Progenitor cell of endocrine pancreas (in vitro differentiated cells): ENCODE measurements around the gene DOCK4. TPM values are rescaled to one million over a fixed set of nuclear protein-coding genes. Genes with fewer than 3 reads are reported as not detected.

Experiments
- DNase-seq: peaks from one replicate; pipeline ENCODE4 v3.0.0; 2021; ENCODE audit warnings: low spot score; ENCODE audit not compliant: unreplicated experiment
- H3K27ac Mint-ChIP-seq: 2 replicates; pipeline ENCODE4 v1.8.0; 2021; ENCODE audit warnings: mild to moderate bottlenecking, moderate library complexity, mixed read lengths
- H3K27me3 Mint-ChIP-seq: 2 replicates; pipeline ENCODE4 v1.8.0; 2021; ENCODE audit warnings: mixed read lengths
- H3K36me3 Mint-ChIP-seq: 2 replicates; pipeline ENCODE4 v1.8.0; 2022; ENCODE audit warnings: mixed read lengths; ENCODE audit not compliant: insufficient read depth
- H3K4me1 Mint-ChIP-seq: 2 replicates; pipeline ENCODE4 v1.8.0; 2021; ENCODE audit warnings: low read depth, mixed read lengths
- H3K4me3 Mint-ChIP-seq: 2 replicates; pipeline ENCODE4 v1.8.0; 2021; ENCODE audit warnings: low read depth, mild to moderate bottlenecking, moderate library complexity, mixed read lengths
- H3K9me3 Mint-ChIP-seq: 2 replicates; pipeline ENCODE4 v1.8.0; 2021; ENCODE audit warnings: low read depth, mixed read lengths
- CTCF ChIP-seq: fragments of 200-600 bp; sonication (generic); IDR thresholded peaks from one replicate; pipeline ENCODE4 v1.5.0; 2021; ENCODE audit warnings: antibody characterized with exemption, mild to moderate bottlenecking; ENCODE audit not compliant: unreplicated experiment
- total RNA-seq: library from RNA; stranded (reverse); gene quantifications from 2 replicates; pipeline ENCODE4 v1.2.1, GENCODE V29; 2021

Gene DOCK4
- total RNA-seq, 1 donor from 2014 or later, result 28.8 TPM

GRCh38 chr7:111755383-111755782 lies 450.8 kb downstream of the DOCK4 start:
- no peak overlapping the region for H3K4me3 Mint-ChIP-seq
- H3K4me1 Mint-ChIP-seq, result peaks cover 2% of the 10 kb centered on the region
- no peak overlapping the region for H3K27ac Mint-ChIP-seq
- no peak for DNase-seq
- peaks cover 14% of the 10 kb centered on the region for H3K36me3 Mint-ChIP-seq
- H3K9me3 Mint-ChIP-seq, result no peaks in the 10 kb centered on the region
- TF ChIP-seq CTCF, result no peak
- H3K27me3 Mint-ChIP-seq, result peaks cover 4% of the 10 kb centered on the region

- peaks cover 4% of the 10 kb centered on the region for H3K27me3 Mint-ChIP-seq
- H3K36me3 Mint-ChIP-seq, result peaks cover 16% of the 10 kb centered on the region
- peaks cover 2% of the 10 kb centered on the region for H3K4me1 Mint-ChIP-seq
- H3K27ac Mint-ChIP-seq, result no peak overlapping the region
- peaks cover 1% of the 10 kb centered on the region for H3K9me3 Mint-ChIP-seq
- no peak overlapping the region for H3K4me3 Mint-ChIP-seq
- no peak for DNase-seq
- no peak for TF ChIP-seq CTCF
These were observed 452.2 kb downstream of the DOCK4 start for GRCh38 chr7:111753968-111754367.

GRCh38 chr7:111752022-111752582 lies 454.1 kb downstream of the DOCK4 start:
- Mint-ChIP-seq H3K27ac (no peak overlapping the region), H3K27me3 (peaks cover 4% of the 10 kb centered on the region), H3K4me3 (no peak overlapping the region), H3K36me3 (peaks cover 15% of the 10 kb centered on the region), H3K9me3 (peaks cover 7% of the 10 kb centered on the region), H3K4me1 (peaks cover 4% of the 10 kb centered on the region)
- peak; percentile 31 for DNase-seq
- peak; percentile 85 for TF ChIP-seq CTCF

- Mint-ChIP-seq H3K36me3 (peaks cover 11% of the 10 kb centered on the region), H3K27ac (no peak overlapping the region), H3K9me3 (peaks cover 7% of the 10 kb centered on the region), H3K4me3 (no peak overlapping the region), H3K4me1 (peaks cover 11% of the 10 kb centered on the region), H3K27me3 (no peaks in the 10 kb centered on the region)
- DNase-seq, result no peak
- TF ChIP-seq CTCF, result no peak
These were observed 455.3 kb downstream of the DOCK4 start for GRCh38 chr7:111750878-111751277.

GRCh38 chr7:111750228-111750627 lies 456.0 kb downstream of the DOCK4 start:
- TF ChIP-seq CTCF, result no peak
- no peak for DNase-seq
- Mint-ChIP-seq H3K4me3 (no peak overlapping the region), H3K9me3 (peaks cover 7% of the 10 kb centered on the region), H3K36me3 (peaks cover 11% of the 10 kb centered on the region), H3K27ac (no peak overlapping the region), H3K27me3 (no peaks in the 10 kb centered on the region), H3K4me1 (peaks cover 11% of the 10 kb centered on the region)
